Caki2 (cell line): Measurements from ENCODE around the gene KPNA6. TPM values are rescaled to one million over a fixed set of nuclear protein-coding genes. Genes with fewer than 3 reads are reported as not detected.
"Not testable (repeated sequence)": the region's sequence is repeated elsewhere in the genome, so short reads cannot be mapped to it uniquely, and the experiment has no call there.

Source experiments
- DNase-seq: peaks from one replicate; pipeline ENCODE4 v3.0.0-alpha.2; 2015; ENCODE audit warnings: low read depth
- in situ Hi-C: cut with HindIII; loops from 2 replicates; pipeline ENCODE4 v1.10.0; 2016; ENCODE audit warnings: low sequenced_read_pairs, low pct_unique_long_range_greater_than_20kb, mixed read lengths
- total RNA-seq: library from RNA; depleted of rRNA; stranded (reverse); fragments of >200 nt; shearing (Covaris generic); gene quantifications from 2 replicates; pipeline ENCODE4 v1.2.3, GENCODE V29; 2014; ENCODE audit warnings: low replicate concordance

KPNA6 gene
- total RNA-seq, 1 experiment from 2014 or later, result 24.9 TPM

DNA sequence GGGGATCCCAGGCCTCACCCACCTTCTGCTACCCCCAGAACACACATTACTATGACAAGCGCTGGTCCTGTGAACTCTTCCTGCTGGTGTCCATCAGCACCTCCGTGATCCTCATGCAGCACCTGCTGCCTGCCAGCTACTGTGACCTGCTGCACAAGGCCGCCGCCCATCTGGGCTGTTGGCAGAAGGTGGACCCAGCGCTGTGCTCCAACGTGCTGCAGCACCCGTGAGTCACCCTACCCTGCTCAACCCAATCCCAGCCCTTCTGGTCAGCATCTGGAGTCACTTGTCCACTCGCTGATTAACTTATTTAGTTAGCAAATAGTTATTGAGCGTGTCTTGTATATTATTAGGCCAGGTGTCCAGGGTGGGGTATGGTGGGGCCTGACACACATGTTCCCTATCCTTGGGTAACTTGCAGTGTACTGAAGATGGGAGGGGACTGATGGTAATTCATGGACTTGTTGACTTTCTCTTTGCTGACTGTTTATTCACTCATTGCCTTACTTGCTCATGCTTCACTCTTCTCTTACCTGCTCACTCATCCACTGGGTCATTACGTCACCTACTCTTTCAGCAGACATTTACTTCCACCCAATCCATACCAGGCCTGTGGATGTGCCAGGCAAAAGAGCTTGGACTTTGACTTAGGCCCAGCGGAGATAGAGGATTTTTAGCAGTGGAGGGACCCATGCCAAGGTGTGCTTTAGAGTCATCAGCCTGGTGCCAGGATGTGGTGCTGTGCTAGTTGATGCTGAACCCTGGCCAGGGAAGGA is 12.9 kb upstream of the KPNA6 start:
- DNase-seq, result no peak

DNA sequence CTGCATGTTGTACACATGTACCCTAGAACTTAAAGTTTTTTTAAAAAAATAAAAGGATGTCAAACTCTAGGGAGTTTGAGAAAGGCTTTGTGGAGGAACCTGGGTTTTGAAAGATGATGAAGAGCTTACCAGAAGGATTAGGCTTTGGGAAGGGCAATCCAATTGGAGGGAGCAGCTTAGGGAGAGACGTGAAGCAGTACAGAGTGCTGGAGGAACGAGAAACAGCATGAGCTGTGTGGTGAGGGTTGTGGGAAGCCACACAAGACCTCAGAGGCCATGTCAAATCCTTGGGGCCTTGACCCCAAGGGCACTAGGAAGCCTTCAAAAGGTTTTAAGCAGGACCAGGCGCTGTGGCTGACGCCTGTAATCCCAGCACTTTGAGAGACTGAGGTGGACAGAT is 8.4 kb upstream of the KPNA6 start:
- no peak for DNase-seq
- in situ Hi-C loops, result no loop called here

More for the DNA sequence above, 12.9 kb upstream of the KPNA6 start:
- in situ Hi-C loops, result no loop called here

DNA sequence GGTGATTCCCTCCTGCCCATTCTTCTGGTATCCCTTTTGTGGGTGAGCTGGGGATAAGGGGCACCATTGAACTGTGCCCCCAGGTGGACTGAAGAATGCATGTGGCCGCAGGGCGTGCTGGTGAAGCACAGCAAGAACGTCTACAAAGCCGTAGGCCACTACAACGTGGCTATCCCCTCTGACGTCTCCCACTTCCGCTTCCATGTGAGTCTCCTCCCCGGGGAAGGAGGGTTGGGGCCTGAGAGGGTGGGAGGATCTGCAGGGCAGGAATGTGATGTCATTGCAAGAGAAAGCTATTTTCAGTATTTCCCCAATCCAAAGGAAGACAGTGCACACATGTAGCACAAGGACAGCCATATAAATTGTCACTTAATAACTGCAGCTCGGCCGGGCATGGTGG is 7.5 kb upstream of the KPNA6 start:
- in situ Hi-C loops, result no loop called here
- no peak for DNase-seq

DNA sequence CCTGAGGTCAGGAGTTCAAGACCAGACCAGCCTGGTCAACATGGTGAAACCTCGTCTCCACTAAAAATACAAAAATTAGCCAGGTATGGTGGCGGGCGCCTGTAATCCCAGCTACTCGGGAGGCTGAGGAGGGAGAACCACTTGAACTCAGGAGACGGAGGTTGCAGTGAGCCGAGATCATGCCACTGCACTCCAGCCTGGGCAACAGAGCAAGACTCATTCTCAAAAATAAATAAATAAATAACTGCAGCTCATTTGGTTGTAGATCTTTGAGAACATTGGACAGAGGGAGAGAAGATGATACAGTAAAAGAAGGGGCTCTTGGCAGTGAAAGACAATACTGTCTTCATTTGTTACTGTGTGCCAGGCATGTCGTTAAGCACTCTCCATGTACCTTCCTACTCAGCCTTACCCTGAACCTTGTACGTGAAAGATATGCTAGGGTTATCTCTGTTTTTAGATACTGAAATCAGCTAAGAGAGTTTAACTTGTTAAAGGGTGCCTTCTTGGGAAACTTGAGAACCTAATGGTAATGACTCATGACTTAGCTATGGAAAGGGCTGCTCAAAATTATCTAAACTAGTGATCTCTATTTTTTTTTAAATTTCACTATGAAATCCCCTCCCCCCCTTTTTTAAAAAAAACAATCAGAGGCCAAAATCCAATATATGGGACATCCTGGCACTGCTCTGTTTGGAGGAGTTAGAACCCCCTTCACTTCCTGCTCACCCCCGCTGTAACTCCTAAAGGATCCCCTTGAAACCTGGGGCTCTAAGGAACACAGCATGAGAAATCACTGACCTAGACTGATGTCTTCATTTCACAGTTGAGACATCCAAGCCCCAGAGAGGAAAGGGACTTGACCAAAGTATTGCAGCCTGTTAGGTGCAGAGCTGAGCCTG is 6.8 kb upstream of the KPNA6 start:
- in situ Hi-C loops, result no loop called here
- DNase-seq, result peak; percentile 39

DNA sequence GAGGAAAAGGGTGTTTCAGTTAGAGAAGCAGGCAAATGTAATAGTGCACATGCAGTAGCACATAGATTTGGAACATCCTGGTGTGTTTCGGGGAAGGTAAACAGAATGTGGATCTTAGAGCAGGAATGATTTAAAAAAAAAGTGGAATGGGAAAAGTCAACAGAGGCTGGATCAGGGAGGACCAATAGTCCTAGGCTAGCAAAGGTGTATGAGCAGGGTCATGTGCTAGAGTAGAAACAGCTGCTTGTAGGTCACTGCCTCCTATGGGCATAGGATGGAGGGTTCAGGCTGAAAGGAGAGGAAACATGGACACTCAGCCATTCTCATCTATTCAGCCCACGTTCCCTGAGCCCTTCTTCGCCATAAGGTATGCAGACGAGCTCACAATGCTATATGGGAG is 3.7 kb upstream of the KPNA6 start:
- in situ Hi-C loops, result no loop called here
- no peak for DNase-seq

DNA sequence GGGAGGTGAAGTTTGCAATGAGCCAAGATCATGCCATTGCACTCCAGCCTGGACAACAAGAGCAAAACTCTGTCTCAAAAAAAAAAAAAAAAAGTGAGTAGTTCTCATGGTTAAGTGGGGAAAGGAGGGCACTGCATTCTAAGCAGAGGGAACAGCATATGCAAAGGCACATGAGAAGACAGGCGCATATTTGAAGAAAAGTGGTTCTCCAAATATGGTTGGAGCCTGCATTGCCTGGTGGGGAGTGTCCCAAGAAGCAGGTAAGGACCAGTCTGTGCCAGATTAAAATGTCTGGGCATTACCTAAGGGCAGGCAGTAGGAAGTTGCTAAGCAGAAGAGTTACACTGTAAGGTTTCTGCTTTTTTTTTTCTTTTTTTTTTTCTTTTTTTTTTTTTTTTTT is 2.5 kb upstream of the KPNA6 start:
- in situ Hi-C loops, result no loop called here

DNA sequence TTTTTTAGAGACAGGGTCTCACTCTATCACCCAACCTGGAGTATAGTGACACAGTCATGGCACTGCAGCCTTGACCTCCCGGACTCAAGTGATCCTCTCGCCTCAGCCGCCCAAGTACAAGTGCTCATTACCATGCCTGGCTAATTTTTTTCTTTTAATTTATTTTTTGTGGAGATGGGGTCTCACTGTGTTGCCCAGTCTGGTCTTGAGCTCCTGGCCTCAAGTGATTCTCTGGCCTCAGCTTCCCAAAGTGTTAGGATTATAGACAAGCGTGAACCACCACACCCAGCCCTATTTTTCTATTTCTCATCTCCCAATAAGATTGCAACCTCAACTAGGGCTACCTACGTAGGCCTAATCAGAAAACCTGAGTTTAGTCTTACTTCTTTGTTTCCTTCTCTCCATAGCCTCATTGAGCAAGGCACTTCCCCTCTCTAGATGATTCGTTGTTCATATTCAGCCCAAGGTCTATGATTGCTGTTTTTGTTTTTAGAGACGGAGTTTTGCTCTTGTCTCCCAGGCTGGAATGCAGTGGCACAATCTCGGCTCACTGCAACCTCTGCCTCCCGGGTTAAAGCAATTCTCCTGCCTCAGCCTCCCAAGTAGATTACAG is 1.1 kb upstream of the KPNA6 start:
- in situ Hi-C loops, result no loop called here
- no peak for DNase-seq

More for the DNA sequence above, 2.5 kb upstream of the KPNA6 start:
- DNase-seq, result no peak

DNA sequence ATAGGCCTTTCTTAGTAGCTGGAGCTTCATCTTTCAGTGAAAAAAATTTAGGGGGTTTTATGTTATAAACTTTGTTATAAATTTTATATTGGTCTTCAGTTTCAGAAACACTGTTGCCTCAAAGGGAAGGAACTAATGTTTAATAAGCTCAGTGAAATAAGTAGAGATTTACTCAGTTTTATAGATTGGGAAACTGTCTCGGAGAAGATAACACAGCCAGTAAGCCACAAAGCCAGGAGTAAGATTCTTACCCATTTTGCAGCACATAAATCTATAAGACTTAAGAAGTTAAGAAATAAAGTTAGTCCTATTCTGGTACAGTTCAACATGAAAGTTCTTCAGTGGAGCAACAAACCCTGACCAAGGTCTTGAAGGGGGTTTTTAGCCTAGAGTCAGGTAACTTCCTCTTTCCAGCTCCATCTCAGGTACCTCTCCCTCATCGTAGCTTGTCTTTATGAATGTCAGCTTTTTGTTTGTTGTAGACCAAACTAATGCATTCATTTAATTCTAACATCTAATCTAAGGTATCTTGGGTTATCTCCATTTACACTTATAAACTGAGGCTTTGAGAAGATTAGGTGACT is 3.3 kb downstream of the KPNA6 start:
- no peak for DNase-seq
- in situ Hi-C loops, result no loop called here

DNA sequence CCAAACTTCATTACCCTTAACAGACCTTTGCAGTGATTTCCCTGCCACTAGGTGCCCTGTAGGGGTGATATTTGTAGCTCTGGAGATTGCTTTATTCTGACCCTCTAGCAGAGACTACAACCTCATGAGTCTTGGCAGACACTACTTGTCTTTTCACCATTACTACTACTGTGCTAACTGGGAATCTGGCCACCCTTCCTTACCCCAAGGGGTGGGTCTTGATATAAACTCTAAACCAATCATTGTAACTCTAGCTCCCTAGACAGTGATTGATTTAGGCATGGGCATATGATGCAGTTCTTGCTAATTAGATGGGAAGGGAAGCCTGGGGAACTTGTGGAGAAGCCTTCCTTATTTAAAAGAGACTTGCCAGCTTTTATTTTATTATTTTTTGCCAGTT is 3.9 kb downstream of the KPNA6 start:
- peak; percentile 34 for DNase-seq
- in situ Hi-C loops, result no loop called here

DNA sequence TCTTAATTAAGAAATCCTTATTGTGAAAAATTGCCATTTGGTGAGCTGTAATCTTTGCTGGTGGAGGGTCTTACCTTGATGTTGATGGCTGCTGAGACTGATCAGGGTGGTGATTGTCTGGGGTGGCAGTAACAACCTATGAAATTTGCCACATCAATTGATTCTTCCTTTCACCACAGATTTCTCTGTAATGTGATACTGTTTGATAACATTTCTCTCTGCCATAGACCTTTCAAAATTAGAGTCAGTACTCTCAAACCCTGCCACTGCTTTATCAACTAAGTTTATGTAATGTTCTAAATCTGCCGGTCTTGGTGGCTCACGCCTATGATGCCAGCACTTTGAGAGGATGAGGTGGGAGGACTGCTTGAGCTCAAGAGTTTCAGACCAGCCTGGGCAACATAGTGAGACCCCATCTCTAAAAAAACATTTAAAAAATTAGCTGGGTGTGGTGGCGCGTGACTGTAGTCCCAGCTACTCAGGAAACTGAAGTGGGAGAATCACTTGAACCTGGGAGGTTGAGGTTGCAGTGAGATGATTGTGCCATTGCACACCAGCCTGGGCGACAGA is 5.0 kb downstream of the KPNA6 start:
- in situ Hi-C loops, result no loop called here
- DNase-seq, result no peak

DNA sequence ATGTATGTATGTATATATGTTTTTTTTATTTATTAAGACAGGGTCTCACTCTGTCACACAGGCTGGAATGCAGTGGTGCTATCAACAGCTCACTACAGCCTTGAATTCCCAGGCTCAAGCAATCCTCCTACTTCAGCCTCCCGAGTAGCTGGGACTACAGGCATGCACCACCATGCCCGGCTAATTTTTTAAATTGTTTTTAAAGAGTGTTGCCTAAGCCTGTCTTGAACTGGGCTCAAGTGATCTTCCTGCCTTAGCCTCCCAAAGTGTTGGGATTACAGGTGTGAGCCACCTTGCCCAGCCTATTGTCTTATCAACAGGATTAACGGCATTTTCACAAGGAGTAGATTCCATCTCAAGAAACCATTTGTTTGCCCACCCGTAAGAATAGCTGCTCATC is 5.6 kb downstream of the KPNA6 start:
- DNase-seq, in situ Hi-C loops: not testable (repeated sequence)

DNA sequence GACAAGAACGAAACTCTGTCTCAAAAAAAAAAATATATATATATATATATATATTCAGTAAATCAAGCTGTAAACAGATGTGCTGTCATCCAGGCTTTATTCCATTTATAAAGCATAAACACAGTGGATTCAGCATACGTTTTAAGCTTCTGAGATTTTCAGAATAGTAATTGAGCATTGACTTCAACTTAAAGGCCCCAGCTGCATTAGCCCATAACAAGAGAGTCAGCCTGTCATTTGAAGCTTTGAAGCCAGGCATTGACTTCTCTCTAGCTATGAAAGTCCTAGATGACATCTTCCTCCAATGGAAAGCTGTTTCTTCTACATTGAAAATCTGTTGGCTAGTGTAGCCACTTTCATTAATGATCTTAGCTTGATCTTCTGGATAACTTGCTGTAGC is 6.6 kb downstream of the KPNA6 start:
- in situ Hi-C loops, result no loop called here
- DNase-seq, result no peak

DNA sequence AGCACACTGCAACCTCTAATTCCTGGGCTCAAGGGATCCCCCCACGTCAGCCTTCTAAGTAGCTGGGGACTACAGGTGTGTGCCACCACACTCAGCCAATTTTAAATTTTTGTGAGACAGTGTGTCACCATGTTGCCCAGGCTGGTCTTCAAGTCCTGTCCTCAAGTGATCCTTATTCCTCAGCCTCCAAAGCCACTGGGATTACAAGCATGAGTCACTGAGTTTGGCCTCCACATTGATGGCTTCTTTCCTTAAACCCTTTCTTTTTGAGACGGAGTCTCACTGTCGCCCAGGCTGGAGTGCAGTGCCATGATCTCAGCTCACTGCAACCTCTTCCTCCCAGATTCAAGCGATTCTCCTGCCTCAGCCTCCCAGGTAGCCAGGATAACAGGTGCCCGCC is 7.6 kb downstream of the KPNA6 start:
- in situ Hi-C loops, result no loop called here
- no peak for DNase-seq

DNA sequence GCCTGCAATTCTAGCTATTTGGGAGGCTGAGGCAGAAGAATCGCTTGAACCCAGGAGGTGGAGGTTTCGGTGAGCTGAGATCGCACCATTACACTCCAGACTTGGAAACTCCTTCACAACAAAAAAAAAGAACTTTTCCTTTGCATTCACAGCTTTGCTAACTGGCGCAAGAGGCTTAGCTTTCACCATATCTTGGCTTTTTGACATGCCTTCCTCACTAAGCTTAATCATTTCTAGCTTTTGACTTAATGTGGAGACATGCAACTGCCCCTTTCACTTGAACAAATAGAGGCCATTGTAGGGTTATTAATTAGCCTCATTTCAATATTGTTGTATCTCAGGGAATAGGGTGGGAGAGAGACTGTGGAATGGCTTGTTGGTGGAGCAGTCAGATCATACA is 8.7 kb downstream of the KPNA6 start:
- peak; percentile 19 for DNase-seq
- in situ Hi-C loops, result no loop called here

DNA sequence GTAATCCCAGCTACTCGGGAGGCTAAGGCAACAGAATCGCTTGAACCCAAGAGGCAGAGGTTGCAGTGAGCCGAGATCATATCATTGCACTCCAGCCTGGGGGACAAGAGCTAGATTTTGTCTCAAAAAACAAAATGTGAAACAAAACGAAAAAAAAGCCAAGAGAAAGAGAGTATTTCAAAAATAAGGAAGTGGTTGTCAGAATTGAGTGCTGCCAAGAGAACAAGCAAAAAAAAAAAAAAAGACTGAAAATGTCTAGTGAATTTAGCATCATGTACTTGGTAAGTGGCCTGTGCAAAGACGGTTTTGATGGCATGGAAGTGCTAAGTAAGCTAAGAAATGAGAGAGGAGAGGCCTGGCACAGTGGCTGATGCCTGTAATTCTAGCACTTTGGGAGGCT is 14.3 kb downstream of the KPNA6 start:
- no peak for DNase-seq
- in situ Hi-C loops, result no loop called here

DNA sequence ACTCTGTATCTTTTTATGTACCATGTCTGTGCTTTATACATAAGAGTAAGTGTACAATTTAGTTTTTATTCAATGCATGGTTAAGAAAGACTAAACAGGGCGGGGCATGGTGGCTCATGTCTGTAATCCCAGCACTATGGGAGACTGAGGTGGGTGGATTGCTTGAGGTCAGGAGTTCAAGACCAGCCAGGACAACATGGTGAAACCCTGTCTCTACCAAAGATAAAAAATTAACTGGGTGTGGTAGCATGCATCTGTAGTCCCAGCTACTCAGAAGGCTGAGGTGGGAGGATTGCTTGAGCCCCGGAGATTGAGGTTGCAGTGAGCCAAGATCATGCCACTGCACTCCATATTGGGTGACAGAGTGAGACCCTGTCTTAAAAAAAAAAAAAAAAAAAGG is 15.5 kb downstream of the KPNA6 start:
- DNase-seq, in situ Hi-C loops: not testable (repeated sequence)

DNA sequence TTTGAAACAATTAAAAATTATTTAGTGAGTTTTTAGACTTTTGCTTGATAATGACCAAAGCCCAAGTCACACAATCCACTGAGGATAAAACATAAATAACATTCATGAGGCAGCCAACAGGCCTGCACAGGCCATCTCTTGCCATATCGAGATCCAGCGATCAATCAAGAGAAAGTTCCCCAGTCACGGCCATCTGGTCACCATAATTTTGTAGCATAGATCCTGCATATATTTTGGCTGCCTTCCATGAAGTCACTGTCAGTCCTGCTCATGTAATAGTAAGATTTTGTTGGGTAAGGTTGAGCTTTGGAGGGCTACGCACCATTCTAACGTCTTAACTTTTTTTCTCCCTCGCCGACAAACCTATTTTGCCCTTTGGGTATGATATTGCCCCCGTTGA is 17.5 kb downstream of the KPNA6 start:
- DNase-seq, result no peak
- in situ Hi-C loops, result no loop called here

DNA sequence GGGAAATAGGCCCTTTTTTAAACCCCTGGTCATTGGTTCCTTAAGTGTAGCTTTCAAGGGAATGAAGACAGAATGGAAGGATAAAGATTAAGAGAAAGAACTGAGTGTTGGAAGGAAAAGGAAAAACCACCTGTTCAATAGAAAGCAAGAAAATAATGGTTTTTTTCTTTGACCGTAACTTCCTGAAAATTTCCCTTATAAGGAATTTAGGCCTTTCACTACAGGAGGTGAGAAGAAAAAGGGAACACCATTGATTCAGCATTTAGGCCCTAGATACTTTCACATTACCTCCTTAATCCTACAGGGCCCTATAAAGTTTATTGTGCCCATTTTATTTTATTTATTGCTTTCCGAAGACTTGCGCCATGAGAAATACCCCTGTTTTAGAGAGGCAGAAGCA is 18.9 kb downstream of the KPNA6 start:
- in situ Hi-C loops, result no loop called here
- DNase-seq, result no peak
